Measurements from ENCODE around the gene CCSER2. TPM values are rescaled to one million over a fixed set of nuclear protein-coding genes. Genes with fewer than 3 reads are reported as not detected.
"Not testable (repeated sequence)": the region's sequence is repeated elsewhere in the genome, so short reads cannot be mapped to it uniquely, and the experiment has no call there.

The CCSER2 gene
- 10 to 100 TPM; 41.2 to 61.9 (median 47.7) TPM for total RNA-seq

GRCh38 chr10:84328418-84329195 is at the start of gene CCSER2:
CCSER2 (plus strand) TSS chr10:84328589; CDS start chr10:84371053, 42,464 bp downstream.
- TF ChIP-seq, protein P1, sequence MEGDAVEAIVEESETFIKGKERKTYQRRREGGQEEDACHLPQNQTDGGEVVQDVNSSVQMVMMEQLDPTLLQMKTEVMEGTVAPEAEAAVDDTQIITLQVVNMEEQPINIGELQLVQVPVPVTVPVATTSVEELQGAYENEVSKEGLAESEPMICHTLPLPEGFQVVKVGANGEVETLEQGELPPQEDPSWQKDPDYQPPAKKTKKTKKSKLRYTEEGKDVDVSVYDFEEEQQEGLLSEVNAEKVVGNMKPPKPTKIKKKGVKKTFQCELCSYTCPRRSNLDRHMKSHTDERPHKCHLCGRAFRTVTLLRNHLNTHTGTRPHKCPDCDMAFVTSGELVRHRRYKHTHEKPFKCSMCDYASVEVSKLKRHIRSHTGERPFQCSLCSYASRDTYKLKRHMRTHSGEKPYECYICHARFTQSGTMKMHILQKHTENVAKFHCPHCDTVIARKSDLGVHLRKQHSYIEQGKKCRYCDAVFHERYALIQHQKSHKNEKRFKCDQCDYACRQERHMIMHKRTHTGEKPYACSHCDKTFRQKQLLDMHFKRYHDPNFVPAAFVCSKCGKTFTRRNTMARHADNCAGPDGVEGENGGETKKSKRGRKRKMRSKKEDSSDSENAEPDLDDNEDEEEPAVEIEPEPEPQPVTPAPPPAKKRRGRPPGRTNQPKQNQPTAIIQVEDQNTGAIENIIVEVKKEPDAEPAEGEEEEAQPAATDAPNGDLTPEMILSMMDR (IDR thresholded peaks at IDR 0.05): no peak
- peak; percentile 97 for DNase-seq (ENCODE audit: low spot score)
- peak; percentile 98 for ATAC-seq (ENCODE audit: low FRiP score)

GRCh38 chr10:84279876-84280475 is 48.4 kb upstream of the CCSER2 start:
- ATAC-seq (ENCODE audit: low FRiP score); DNase-seq (ENCODE audit: low spot score): not testable (repeated sequence)

- no peak for ATAC-seq (ENCODE audit: low FRiP score)
- DNase-seq (ENCODE audit: low spot score): no peak
- TF ChIP-seq, protein P1 (IDR thresholded peaks at IDR 0.05): no peak
Measured at GRCh38 chr10:84286695-84287094, 41.7 kb upstream of the CCSER2 start.

- TF ChIP-seq, protein P1 (IDR thresholded peaks at IDR 0.05): no peak
Measured at GRCh38 chr10:84288151-84288550, 40.2 kb upstream of the CCSER2 start.

GRCh38 chr10:84289521-84290200 is 38.7 kb upstream of the CCSER2 start:
- ATAC-seq (ENCODE audit: low FRiP score): no peak
- TF ChIP-seq, protein P1 (IDR thresholded peaks at IDR 0.05): no peak
- no peak for DNase-seq (ENCODE audit: low spot score)

More at GRCh38 chr10:84288151-84288550, 40.2 kb upstream of the CCSER2 start:
- ATAC-seq (ENCODE audit: low FRiP score): no peak
- no peak for DNase-seq (ENCODE audit: low spot score)

GRCh38 chr10:84290235-84290634 is 38.2 kb upstream of the CCSER2 start:
- DNase-seq (ENCODE audit: low spot score) (no peak), ATAC-seq (ENCODE audit: low FRiP score) (no peak)
- TF ChIP-seq, protein P1 (IDR thresholded peaks at IDR 0.05): no peak

DNA sequence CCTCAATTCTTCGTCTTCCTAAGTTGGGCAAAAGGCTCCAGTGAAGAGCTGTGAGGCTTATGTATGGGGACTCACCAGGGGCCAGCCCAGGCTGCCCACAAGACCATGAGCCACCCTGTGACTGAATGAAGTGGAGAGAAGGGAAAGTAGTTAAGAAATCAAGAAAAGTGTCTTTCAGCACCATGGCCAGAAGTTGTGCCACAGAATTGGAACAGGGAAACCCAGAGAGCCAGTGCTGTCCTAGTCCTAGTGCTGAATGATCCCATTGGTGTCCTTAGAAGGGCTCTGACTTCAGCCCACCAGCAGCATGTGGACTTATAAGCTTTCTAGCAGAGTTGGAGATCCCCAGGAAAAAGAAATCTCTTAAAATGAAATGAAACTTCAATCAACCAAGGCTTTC is 37.0 kb upstream of the CCSER2 start:
- TF ChIP-seq, protein P1 (IDR thresholded peaks at IDR 0.05): no peak
- ATAC-seq (ENCODE audit: low FRiP score) (no peak), DNase-seq (ENCODE audit: low spot score) (no peak)

Measured in omental fat pad (tissue), 4 donors.